ENCODE results near the gene MARCHF3.

DNA sequence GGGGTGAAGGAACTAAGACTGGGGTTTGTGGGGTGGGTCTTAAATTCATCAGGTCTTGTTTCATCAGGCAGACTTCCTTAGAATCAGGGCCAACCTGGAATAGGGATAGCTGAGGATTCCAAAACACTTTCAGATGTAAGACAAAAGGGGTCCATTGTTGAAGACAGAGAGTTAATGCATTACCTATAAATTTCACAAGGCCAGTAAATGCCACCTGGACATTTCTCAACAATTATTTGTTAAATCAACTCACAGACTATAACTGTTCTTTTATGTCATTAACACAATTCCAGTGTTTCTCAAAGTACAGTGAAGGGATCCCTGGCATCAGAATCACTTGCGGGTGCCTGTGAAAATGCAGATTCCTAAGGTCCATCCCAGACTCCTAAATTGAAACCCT lies 2.8 kb downstream of the MARCHF3 start:
- TF ChIP-seq, protein P1, sequence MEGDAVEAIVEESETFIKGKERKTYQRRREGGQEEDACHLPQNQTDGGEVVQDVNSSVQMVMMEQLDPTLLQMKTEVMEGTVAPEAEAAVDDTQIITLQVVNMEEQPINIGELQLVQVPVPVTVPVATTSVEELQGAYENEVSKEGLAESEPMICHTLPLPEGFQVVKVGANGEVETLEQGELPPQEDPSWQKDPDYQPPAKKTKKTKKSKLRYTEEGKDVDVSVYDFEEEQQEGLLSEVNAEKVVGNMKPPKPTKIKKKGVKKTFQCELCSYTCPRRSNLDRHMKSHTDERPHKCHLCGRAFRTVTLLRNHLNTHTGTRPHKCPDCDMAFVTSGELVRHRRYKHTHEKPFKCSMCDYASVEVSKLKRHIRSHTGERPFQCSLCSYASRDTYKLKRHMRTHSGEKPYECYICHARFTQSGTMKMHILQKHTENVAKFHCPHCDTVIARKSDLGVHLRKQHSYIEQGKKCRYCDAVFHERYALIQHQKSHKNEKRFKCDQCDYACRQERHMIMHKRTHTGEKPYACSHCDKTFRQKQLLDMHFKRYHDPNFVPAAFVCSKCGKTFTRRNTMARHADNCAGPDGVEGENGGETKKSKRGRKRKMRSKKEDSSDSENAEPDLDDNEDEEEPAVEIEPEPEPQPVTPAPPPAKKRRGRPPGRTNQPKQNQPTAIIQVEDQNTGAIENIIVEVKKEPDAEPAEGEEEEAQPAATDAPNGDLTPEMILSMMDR (IDR thresholded peaks at IDR 0.05), result no peak
- TF ChIP-seq POLR2A (IDR thresholded peaks at IDR 0.05; ENCODE audit: low read depth), result no peak
- TF ChIP-seq EP300 (IDR thresholded peaks at IDR 0.05), result no peak
- no peak for TF ChIP-seq POLR2AphosphoS5 (IDR thresholded peaks at IDR 0.05)

Measured in esophagus muscularis mucosa (tissue), 4 donors.